Activated CD4-positive, alpha-beta T cell treated with anti-CD3 and anti-CD28 coated beads, Interleukin-2, Interleukin-4, amounts not matched to agents 100 ng/mL and 50 ng/mL, durations not matched to agents 16 hours and 8 hours (primary cell): ENCODE measurements around the gene CPNE5.

ENCODE experiments used
- DNase-seq: peaks from one replicate; pipeline ENCODE4 v3.0.0-alpha.2; 2020; ENCODE audit warnings: low spot score

CPNE5 gene

GRCh38 chr6:36834576-36835341 lies 4.5 kb downstream of the CPNE5 start:
- no peak for DNase-seq

- DNase-seq, result no peak
These were observed 6.0 kb downstream of the CPNE5 start for GRCh38 chr6:36833182-36833789.

DNA sequence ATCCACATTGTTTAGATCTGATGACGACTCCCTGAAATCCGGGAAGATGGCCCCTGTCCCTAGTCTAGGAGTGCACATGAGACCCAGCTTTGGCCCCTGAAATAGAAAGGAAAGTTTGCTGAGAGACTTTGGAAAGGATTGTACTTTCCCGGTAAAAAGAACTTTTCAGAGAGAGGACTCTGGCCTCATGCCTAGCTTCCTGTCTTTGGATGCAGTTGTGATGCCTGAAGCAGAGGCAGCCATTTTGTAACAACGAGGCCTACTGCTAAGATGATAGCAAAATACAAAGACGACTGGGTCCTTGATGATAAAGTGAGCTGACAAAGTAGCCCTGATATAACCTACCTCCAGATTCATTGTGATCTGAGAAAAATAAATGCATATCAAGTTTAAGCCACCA lies 6.9 kb downstream of the CPNE5 start:
- DNase-seq, result no peak

GRCh38 chr6:36830577-36830976 lies 8.7 kb downstream of the CPNE5 start:
- no peak for DNase-seq

GRCh38 chr6:36829919-36830544 lies 9.2 kb downstream of the CPNE5 start:
- no peak for DNase-seq

- DNase-seq, result peak; percentile 18
These were observed 11.8 kb downstream of the CPNE5 start for GRCh38 chr6:36827261-36828079.

DNA sequence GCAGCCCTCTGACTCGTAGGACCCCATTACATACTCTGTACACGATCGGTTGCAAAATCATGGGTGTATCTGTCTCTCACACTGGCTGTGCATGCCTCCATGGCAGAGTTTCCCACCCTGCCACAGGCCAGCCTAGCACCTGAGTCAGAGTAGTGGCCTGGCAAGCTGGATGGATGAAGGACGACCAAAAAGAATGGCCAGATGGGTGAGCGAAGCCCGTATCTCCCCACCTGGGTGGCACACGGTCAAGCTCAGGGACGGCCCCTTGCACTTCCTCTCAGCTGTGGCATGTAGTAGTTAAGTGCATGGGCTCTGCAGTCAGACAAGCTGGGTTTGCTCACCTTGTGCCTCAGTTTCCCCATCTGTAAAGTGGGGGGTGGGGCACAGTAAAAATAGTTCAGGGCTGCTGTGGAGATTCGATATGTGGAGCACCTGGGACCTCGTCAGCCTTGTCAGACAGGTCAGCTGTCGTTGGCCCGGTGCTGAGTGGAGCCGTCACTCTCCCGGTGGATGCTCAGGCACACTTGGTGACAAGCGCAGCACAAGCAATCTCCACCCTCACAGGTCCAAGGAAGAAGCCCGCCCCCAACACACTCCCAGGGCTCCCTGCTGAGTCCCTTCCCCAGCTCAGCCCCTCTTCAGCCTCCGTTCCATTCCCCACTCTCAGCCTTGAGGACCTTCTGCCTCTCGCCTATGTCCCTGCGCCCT lies 12.6 kb downstream of the CPNE5 start:
- DNase-seq, result no peak

DNA sequence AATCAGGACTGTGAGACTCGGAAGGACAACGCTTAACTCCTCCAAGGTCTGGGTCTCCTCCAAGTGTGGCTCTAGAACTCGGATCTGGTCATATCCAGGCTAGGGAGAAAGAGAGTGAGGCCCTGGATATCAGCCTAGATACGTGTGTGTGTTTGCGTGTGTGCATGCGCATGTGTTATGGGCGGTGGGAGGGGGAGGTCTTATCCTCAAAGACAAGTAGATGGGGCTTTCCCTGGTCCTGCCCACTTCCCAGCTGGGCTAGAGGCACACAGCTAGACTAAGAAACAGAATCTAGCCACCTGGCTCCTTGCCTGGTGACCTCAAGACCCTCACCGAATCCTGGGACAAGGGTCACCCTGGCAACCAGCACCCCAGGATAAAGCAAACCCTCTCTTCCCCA lies 13.2 kb downstream of the CPNE5 start:
- no peak for DNase-seq

- DNase-seq, result no peak
These were observed 13.8 kb downstream of the CPNE5 start for GRCh38 chr6:36825452-36825851.

GRCh38 chr6:36824253-36824652 lies 15.0 kb downstream of the CPNE5 start:
- no peak for DNase-seq

GRCh38 chr6:36823421-36824096 lies 15.7 kb downstream of the CPNE5 start:
- DNase-seq, result no peak

- no peak for DNase-seq
These were observed 16.6 kb downstream of the CPNE5 start for GRCh38 chr6:36822506-36823269.

DNA sequence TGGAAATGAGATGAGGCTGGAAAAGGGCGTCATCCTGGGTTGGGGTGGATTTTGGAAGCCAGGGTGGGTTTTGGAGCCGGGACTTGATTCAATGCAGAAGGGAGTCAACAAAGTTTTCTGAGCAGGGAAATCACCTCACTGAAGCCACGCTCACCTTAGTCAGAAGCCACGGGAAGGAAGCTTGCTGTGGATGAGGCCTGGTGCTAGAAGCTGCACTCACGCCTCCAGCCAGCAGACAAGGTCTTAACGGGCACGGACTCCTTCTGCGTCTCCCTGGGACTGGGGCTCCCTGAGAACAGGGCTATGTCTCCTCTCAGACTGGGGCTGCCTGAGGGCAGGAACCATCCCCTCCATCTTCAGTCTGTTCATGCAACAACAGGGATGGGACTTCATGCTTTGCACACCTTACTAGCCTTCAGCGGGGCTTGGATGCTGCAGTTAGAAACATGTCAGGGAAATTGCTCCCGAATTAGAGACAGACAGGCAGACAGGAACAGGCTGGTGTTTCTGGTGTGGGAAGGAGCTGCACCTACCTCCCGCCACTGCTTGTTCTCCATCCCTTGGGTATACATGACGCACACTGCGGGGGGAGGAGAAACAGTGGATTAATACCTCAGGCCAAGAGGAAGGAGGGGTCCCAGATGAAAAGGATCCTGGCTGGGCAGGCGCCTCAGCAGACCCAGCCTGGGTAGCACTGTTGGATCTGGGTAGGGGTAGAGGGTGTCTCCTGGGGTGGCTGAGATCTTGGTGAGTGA lies 17.5 kb downstream of the CPNE5 start:
- DNase-seq, result no peak

DNA sequence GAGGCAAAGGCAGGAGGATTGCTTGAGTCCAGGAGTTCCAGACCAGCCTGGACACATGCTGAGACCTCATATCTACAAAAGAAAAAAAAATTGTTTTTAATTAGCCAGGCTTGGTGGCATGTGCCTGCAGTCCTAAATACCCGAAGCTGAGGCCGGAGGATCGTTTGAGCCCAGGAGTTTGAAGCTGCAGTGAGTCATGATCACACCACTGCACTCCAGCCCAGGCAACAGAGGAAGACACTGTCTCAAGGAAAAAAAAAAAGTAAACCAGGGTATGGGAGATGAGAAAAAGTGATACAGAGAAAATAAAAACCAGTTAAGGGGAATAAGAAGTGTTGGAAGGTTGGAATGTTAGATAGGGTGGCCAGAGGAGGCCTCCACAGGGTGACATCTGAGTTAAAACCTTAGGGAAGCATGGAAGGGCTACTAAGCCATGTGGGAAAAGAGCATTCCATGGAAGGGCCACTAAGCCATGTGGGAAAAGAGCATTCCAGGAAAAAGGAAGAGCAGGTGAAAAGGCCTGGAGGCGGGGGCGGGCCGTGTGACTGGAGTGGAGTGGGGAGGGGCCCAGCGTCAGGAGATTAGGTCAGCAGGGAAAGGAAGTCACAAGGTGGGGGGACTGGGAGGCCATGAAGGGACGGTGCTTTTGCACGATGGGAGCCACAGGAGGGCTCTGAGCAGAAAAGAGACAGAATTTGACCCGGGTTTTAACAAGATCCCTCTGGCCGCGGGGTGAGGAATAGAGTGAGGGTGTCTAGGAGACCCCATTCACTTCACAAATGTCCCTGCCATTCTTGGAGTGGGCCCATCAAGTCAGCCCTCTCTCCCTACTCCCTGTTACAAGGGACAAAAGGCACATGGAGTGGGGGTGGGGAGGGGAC lies 18.3 kb downstream of the CPNE5 start:
- no peak for DNase-seq

GRCh38 chr6:36818756-36819155 lies 20.5 kb downstream of the CPNE5 start:
- no peak for DNase-seq

GRCh38 chr6:36817847-36818246 lies 21.4 kb downstream of the CPNE5 start:
- DNase-seq, result no peak

GRCh38 chr6:36817176-36817817 lies 21.9 kb downstream of the CPNE5 start:
- no peak for DNase-seq
